ENCODE data around the gene HIVEP2. TPM values are rescaled to one million over a fixed set of nuclear protein-coding genes. Genes with fewer than 3 reads are reported as not detected.

HIVEP2 gene
- total RNA-seq, 1 donor from 2014 or later = 12.3 TPM

GRCh38 chr6:142953373-142954273 lies 8.6 kb upstream of the HIVEP2 start:
- TF ChIP-seq CTCF (conservative IDR thresholded peaks at IDR 0.05; ENCODE audit: low read depth, low read length) = no peak
- H3K4me3 ChIP-seq (ENCODE audit: low read depth, low read length) = no peak overlapping the region
- DNase-seq (ENCODE audit: low read depth) = no peak

GRCh38 chr6:142952614-142953013 lies 7.6 kb upstream of the HIVEP2 start:
- TF ChIP-seq CTCF (conservative IDR thresholded peaks at IDR 0.05; ENCODE audit: low read depth, low read length) = no peak
- no peak for DNase-seq (ENCODE audit: low read depth)
- no peak overlapping the region for H3K4me3 ChIP-seq (ENCODE audit: low read depth, low read length)

GRCh38 chr6:142950291-142950690 lies 5.3 kb upstream of the HIVEP2 start:
- no peak for TF ChIP-seq CTCF (conservative IDR thresholded peaks at IDR 0.05; ENCODE audit: low read depth, low read length)
- DNase-seq (ENCODE audit: low read depth) = no peak
- no peak overlapping the region for H3K4me3 ChIP-seq (ENCODE audit: low read depth, low read length)

GRCh38 chr6:142947714-142948480 lies 2.9 kb upstream of the HIVEP2 start:
- DNase-seq (ENCODE audit: low read depth) = peak; percentile 84
- no peak for TF ChIP-seq CTCF (conservative IDR thresholded peaks at IDR 0.05; ENCODE audit: low read depth, low read length)
- peak overlapping the region; percentile 82 for H3K4me3 ChIP-seq (ENCODE audit: low read depth, low read length)

- H3K4me3 ChIP-seq (ENCODE audit: low read depth, low read length) = peak overlapping the region; percentile 82
- no peak for TF ChIP-seq CTCF (conservative IDR thresholded peaks at IDR 0.05; ENCODE audit: low read depth, low read length)
- no peak for DNase-seq (ENCODE audit: low read depth)
Observed at GRCh38 chr6:142946924-142947713, 2.1 kb upstream of the HIVEP2 start.

GRCh38 chr6:142946181-142946923 lies 1.4 kb upstream of the HIVEP2 start:
- DNase-seq (ENCODE audit: low read depth) = no peak
- no peak for TF ChIP-seq CTCF (conservative IDR thresholded peaks at IDR 0.05; ENCODE audit: low read depth, low read length)
- peak overlapping the region; percentile 82 for H3K4me3 ChIP-seq (ENCODE audit: low read depth, low read length)

Measured in epithelial cell of proximal tubule (primary cell).